ENCODE measurements around the gene TLE2.

DNA sequence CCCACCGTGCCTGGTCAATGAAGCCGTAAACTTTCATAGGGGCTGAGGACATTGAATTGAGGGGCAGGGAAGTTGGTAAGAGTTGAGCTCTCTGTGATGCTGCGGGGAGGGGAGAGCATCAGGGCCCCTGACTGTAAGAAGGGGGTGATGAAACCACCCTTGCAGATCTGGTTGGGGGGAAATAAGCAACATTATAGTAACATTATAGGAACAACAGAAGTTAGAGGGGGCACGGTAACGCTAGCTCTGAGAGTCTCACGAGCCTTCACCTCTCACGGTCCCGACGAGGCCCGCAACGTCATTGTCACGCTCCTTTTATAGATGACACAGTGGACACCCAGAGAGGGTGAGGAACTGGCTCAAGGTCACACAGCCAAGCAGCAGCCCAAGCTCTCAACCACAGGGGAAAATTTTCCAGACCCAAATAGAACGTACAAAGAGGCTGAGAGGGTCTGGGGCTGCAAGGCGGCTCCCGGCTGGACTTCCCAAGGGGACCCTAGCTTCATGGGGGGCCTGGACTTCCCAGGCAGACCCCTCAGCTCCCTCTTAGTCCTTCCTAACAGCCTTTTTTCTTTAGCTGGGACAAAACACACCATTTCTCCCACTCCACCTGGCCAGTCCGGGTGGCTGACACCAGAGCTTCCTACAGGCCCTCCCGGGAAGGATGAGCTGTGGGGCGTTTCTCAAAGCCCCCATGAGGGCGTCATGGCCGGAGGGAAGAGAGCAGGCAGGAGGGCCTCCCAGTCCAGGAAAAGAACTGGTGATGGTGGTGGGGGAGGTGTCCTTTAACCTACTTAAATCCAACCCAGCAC lies 29.1 kb upstream of the TLE2 start:
- TF ChIP-seq EZH2 (IDR thresholded peaks at IDR 0.05; ENCODE audit: low read length): no peak
- TF ChIP-seq, protein P1, sequence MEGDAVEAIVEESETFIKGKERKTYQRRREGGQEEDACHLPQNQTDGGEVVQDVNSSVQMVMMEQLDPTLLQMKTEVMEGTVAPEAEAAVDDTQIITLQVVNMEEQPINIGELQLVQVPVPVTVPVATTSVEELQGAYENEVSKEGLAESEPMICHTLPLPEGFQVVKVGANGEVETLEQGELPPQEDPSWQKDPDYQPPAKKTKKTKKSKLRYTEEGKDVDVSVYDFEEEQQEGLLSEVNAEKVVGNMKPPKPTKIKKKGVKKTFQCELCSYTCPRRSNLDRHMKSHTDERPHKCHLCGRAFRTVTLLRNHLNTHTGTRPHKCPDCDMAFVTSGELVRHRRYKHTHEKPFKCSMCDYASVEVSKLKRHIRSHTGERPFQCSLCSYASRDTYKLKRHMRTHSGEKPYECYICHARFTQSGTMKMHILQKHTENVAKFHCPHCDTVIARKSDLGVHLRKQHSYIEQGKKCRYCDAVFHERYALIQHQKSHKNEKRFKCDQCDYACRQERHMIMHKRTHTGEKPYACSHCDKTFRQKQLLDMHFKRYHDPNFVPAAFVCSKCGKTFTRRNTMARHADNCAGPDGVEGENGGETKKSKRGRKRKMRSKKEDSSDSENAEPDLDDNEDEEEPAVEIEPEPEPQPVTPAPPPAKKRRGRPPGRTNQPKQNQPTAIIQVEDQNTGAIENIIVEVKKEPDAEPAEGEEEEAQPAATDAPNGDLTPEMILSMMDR (optimal IDR thresholded peaks at IDR 0.05 in 1 of 3, IDR thresholded peaks at IDR 0.05 in 1 of 3, conservative IDR thresholded peaks at IDR 0.05 in 1 of 3; ENCODE audit: extremely low read depth in 1 of 3, insufficient read depth in 2 of 3, low read length in 3 of 3): no peak

Measured in keratinocyte (primary cell).